Ascending aorta (tissue), 2 donors: ENCODE data around the gene UAP1L1. TPM values are rescaled to one million over a fixed set of nuclear protein-coding genes. Genes with fewer than 3 reads are reported as not detected.

ENCODE experiments used
- DNase-seq, 2 donors: peaks; one replicate each; pipeline ENCODE4 v3.0.0-alpha.2; 2019; ENCODE audit warnings: low spot score in 2 of 2
- H3K27ac ChIP-seq, 2 donors: fragments of 200-600 bp; sonication (generic); one replicate each; pipeline ENCODE4 v1.5.1; 2016 to 2017; ENCODE audit warnings: mild to moderate bottlenecking in 1 of 2
- H3K27me3 ChIP-seq: fragments of 200-600 bp; sonication (generic); one replicate; pipeline ENCODE4 v1.5.1; 2017
- H3K36me3 ChIP-seq, 2 donors: fragments of 200-600 bp; sonication (generic); one replicate each; pipeline ENCODE4 v1.5.1; 2016
- H3K4me1 ChIP-seq, 2 donors: fragments of 200-600 bp; sonication (generic); one replicate each; pipeline ENCODE4 v1.5.1; 2016 to 2017; ENCODE audit warnings: mild to moderate bottlenecking in 1 of 2
- H3K4me3 ChIP-seq, 2 donors: fragments of 200-600 bp; sonication (generic); one replicate each; pipeline ENCODE4 v1.5.1; 2016 to 2017; ENCODE audit warnings: mild to moderate bottlenecking in 1 of 2
- H3K9me3 ChIP-seq, 2 donors: fragments of 200-600 bp; sonication (generic); one replicate each; pipeline ENCODE4 v1.5.1; 2016
- intact Hi-C: fragments of 100-400 bp; cut with DNase I; formaldehyde crosslinking; loops from one replicate; pipeline ENCODE4 v1.15.1; 2023
- total RNA-seq: library from RNA; depleted of rRNA; stranded (reverse); fragments of >200 nt; gene quantifications from one replicate; pipeline ENCODE4 v1.1.0, GENCODE V29; 2016
- TF ChIP-seq, protein P1 (sequence below), 3 experiments: fragments of 200-600 bp in 2 of 3; fragments of 450-650 bp in 1 of 3; sonication (generic) in 2 of 3; IDR thresholded peaks; one replicate each; pipeline ENCODE4 v1.5.1; 2016 to 2019; ENCODE audit warnings: antibody characterized with exemption in 3 of 3, mild to moderate bottlenecking in 1 of 3, moderate library complexity in 1 of 3

The UAP1L1 gene
- total RNA-seq, 1 donor from 2014 or later = 17.1 TPM

DNA sequence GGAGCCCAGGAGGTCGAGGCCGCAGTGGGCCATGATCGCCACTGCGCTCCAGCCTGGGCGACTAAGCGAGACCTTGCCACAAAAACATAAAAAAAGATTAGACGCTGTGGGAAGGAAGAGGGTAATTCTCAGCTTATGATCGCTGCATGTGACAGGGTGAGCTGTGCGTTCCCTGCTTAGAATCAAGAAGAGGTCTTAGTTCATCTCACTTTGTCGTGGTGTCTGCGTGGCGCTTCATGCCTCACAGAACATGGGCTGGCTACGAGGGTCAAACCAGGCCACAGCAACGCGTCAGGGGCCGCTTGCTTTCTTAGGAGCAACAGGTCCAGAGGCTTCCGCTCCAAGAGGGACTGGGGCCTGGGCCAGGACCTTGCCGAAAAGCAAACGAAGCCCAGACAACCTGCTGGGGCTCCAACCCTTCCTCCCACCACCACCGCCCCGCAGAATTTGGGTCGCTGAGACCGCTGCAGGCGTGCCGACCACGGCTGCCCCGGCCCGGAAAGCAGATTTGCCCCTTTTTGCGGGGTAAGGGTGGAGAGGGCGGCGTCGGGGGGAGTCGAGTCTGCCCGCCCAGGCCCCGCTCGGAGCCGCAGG lies 51.6 kb downstream of the UAP1L1 start:
- no peak for DNase-seq
- Histone ChIP-seq H3K4me1 (peaks cover 7 to 12% of the 10 kb centered on the region in 2 donors), H3K27me3 (no peaks in the 10 kb centered on the region), H3K4me3 (peak overlapping the region; percentile 73 to 81), H3K36me3 (no peaks in the 10 kb centered on the region), H3K9me3 (no peaks in the 10 kb centered on the region), H3K27ac (peak overlapping the region; percentile 54 to 70)
- intact Hi-C loops = loop anchor here (1.0 kb wide), 1 partner anchor 94 kb away; no protein-coding TSS in a partner anchor
- TF ChIP-seq, protein P1, sequence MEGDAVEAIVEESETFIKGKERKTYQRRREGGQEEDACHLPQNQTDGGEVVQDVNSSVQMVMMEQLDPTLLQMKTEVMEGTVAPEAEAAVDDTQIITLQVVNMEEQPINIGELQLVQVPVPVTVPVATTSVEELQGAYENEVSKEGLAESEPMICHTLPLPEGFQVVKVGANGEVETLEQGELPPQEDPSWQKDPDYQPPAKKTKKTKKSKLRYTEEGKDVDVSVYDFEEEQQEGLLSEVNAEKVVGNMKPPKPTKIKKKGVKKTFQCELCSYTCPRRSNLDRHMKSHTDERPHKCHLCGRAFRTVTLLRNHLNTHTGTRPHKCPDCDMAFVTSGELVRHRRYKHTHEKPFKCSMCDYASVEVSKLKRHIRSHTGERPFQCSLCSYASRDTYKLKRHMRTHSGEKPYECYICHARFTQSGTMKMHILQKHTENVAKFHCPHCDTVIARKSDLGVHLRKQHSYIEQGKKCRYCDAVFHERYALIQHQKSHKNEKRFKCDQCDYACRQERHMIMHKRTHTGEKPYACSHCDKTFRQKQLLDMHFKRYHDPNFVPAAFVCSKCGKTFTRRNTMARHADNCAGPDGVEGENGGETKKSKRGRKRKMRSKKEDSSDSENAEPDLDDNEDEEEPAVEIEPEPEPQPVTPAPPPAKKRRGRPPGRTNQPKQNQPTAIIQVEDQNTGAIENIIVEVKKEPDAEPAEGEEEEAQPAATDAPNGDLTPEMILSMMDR (IDR thresholded peaks at IDR 0.05) = no peak

DNA sequence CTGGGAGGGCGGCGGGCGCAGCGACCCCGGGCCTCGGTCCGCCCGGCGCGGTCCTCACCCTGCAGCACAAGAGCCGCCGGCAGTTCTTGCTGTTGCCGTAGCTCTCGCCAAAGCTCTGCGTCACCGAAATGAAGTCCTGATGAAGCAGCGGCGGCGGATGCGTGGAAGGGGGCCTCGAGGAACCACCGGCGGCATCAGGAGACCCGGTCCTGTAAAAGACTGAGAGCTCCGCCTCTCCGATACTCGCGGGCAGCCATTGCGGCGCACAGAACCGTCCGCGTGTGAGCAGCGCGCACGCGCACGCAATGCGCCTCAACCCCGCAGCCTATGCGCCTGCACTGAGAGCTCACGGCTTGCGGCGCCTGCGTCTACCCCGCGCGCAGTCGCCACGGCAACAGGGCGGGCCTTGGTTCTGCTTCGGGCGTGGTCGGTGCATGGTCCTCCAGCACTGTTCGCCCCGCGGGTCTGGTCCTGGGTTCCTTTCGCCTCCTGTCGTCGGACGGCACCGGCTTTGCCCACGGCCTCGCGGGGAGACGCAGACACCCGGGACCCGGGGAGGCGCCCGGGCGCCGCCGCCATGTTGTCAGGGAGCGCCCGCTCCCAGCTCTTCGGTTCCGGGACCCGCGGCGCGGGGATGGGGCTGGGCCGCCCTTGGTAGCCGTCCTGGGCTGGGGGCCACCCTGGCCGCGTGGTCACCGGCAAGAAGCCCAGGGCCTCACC lies 52.3 kb downstream of the UAP1L1 start:
- TF ChIP-seq, protein P1 (IDR thresholded peaks at IDR 0.05) = no peak
- Histone ChIP-seq H3K4me3 (peak overlapping the region; percentile 73 to 81), H3K36me3 (no peaks in the 10 kb centered on the region), H3K9me3 (no peaks in the 10 kb centered on the region), H3K27ac (peak overlapping the region; percentile 54 to 70), H3K4me1 (peaks cover 7 to 12% of the 10 kb centered on the region in 2 donors), H3K27me3 (no peaks in the 10 kb centered on the region)
- peak; percentile 34 to 89 for DNase-seq
- intact Hi-C loops = loop anchor here (1.0 kb wide), 1 partner anchor 94 kb away; no protein-coding TSS in a partner anchor

DNA sequence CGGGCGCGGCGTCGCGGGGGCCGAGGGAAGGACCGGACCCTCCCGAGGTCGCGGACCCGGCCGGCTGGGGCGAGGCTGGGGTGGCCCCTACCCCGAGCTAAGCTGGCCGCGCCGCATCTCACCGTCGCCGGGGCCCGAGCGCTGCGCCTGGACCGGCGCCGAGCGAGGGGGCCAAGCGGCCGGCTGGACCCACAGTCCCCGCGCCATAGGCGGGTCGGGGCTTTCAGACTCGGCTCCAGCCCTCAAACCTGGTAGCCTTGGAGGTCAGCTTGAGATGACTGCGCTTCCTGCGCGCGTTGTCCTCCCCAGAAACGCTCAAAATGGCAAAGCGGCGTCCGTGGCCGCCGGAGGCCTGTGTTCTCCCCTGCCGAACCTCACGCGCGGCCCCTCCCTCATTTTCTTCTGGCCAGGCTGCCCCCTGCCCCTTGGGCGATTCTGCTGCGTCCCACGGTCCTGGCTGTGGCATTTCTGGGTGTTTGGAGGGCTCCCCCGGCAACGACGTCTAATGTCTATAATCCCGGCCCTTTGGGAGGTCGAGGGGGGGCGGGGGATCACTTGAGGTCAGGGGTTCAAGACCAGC lies 52.9 kb downstream of the UAP1L1 start:
- Histone ChIP-seq H3K4me3 (peak overlapping the region; percentile 73 to 81), H3K27ac (peak overlapping the region in 1 of 2 donors; percentile 54), H3K9me3 (no peaks in the 10 kb centered on the region), H3K36me3 (no peaks in the 10 kb centered on the region), H3K4me1 (peaks cover 7 to 12% of the 10 kb centered on the region in 2 donors), H3K27me3 (no peaks in the 10 kb centered on the region)
- DNase-seq = no peak
- intact Hi-C loops = no loop called here
- TF ChIP-seq, protein P1 (IDR thresholded peaks at IDR 0.05) = no peak

Other genes with a start within 250 kb of the UAP1L1 start
- gene AJM1, start 235.0 kb upstream of the UAP1L1 start, total RNA-seq = 5.9 TPM
- gene PHPT1, start 228.1 kb upstream of the UAP1L1 start, total RNA-seq = 108 TPM
- gene MAMDC4, start 225.2 kb upstream of the UAP1L1 start, total RNA-seq = 5.0 TPM
- gene EDF1, start 211.2 kb upstream of the UAP1L1 start, total RNA-seq = 140 TPM
- gene TRAF2, start 191.0 kb upstream of the UAP1L1 start, total RNA-seq = 4.4 TPM
- 421 TPM for gene FBXW5, start 132.8 kb upstream of the UAP1L1 start, total RNA-seq
- 8.6 TPM for gene C8G, start 132.3 kb upstream of the UAP1L1 start, total RNA-seq
- not detected for gene LCN12, start 125.2 kb upstream of the UAP1L1 start, total RNA-seq
- 68.3 TPM for gene PTGDS, start 100.0 kb upstream of the UAP1L1 start, total RNA-seq
- not detected for gene LCNL1, start 94.5 kb upstream of the UAP1L1 start, total RNA-seq
- gene PAXX, start 85.1 kb upstream of the UAP1L1 start, total RNA-seq = 87.0 TPM
- gene CLIC3, start 80.9 kb upstream of the UAP1L1 start, total RNA-seq = 2.8 TPM
- 102 TPM for gene ABCA2, start 49.3 kb upstream of the UAP1L1 start, total RNA-seq
- gene FUT7, start 45.4 kb upstream of the UAP1L1 start, total RNA-seq = not detected
- 579 TPM for gene NPDC1, start 31.3 kb upstream of the UAP1L1 start, total RNA-seq
- gene ENTPD2, start 23.5 kb upstream of the UAP1L1 start, total RNA-seq = not detected
- 8.7 TPM for gene SAPCD2, start 7.0 kb upstream of the UAP1L1 start, total RNA-seq
- gene MAN1B1, start 9.5 kb downstream of the UAP1L1 start, total RNA-seq = 85.3 TPM
- gene DPP7, start 37.2 kb downstream of the UAP1L1 start, total RNA-seq = 176 TPM
- not detected for gene GRIN1, start 61.6 kb downstream of the UAP1L1 start, total RNA-seq
- not detected for gene LRRC26, start 92.5 kb downstream of the UAP1L1 start, total RNA-seq
- not detected for gene TMEM210, start 94.5 kb downstream of the UAP1L1 start, total RNA-seq
- 24.1 TPM for gene ANAPC2, start 111.0 kb downstream of the UAP1L1 start, total RNA-seq
- 123 TPM for gene SSNA1, start 111.2 kb downstream of the UAP1L1 start, total RNA-seq
- 2.8 TPM for gene TPRN, start 123.2 kb downstream of the UAP1L1 start, total RNA-seq
- gene TMEM203, start 128.1 kb downstream of the UAP1L1 start, total RNA-seq = 24.3 TPM
- gene NDOR1, start 128.2 kb downstream of the UAP1L1 start, total RNA-seq = 27.0 TPM
- 6.7 TPM for gene RNF208, start 144.7 kb downstream of the UAP1L1 start, total RNA-seq
- gene CYSRT1, start 147.7 kb downstream of the UAP1L1 start, total RNA-seq = not detected
- not detected for gene RNF224, start 150.0 kb downstream of the UAP1L1 start, total RNA-seq
- gene SLC34A3, start 153.4 kb downstream of the UAP1L1 start, total RNA-seq = not detected
- gene TUBB4B, start 163.8 kb downstream of the UAP1L1 start, total RNA-seq = 403 TPM
- not detected for gene STPG3, start 173.8 kb downstream of the UAP1L1 start, total RNA-seq
- gene NELFB, start 177.8 kb downstream of the UAP1L1 start, total RNA-seq = 71.7 TPM
- 38.3 TPM for gene TOR4A, start 200.2 kb downstream of the UAP1L1 start, total RNA-seq
- 51.7 TPM for gene NRARP, start 224.8 kb downstream of the UAP1L1 start, total RNA-seq